Glomerular visceral epithelial cell (primary cell): ENCODE measurements around the gene KLC1.

Experiments
- DNase-seq: peaks from one replicate; pipeline ENCODE4 v3.0.0-alpha.2; 2016; ENCODE audit errors: extremely low spot score

The KLC1 gene

GRCh38 chr14:103749860-103750259 is 120.8 kb downstream of the KLC1 start:
- no peak for DNase-seq
